ENCODE results near the gene LTA4H. TPM values are rescaled to one million over a fixed set of nuclear protein-coding genes. Genes with fewer than 3 reads are reported as not detected.

Gene LTA4H
- total RNA-seq, 4 donors from 2014 or later = 36.7 to 46.9 (median 40.6) TPM

GRCh38 chr12:96061323-96061722 is 25.9 kb upstream of the LTA4H start:
- intact Hi-C loops (cut with DNase I; ENCODE audit: low total_unique reads) = loop anchor here (10.0 kb wide), 1 partner anchor 343 kb away; the partner anchor contains the start of gene CDK17
- Histone ChIP-seq H3K4me1 (no peaks in the 10 kb centered on the region), H3K27me3 (no peaks in the 10 kb centered on the region), H3K9me3 (no peaks in the 10 kb centered on the region), H3K36me3 (no peaks in the 10 kb centered on the region), H3K27ac (no peak overlapping the region), H3K4me3 (no peak overlapping the region)
- TF ChIP-seq POLR2A (IDR thresholded peaks at IDR 0.05) = no peak
- TF ChIP-seq, protein P1, sequence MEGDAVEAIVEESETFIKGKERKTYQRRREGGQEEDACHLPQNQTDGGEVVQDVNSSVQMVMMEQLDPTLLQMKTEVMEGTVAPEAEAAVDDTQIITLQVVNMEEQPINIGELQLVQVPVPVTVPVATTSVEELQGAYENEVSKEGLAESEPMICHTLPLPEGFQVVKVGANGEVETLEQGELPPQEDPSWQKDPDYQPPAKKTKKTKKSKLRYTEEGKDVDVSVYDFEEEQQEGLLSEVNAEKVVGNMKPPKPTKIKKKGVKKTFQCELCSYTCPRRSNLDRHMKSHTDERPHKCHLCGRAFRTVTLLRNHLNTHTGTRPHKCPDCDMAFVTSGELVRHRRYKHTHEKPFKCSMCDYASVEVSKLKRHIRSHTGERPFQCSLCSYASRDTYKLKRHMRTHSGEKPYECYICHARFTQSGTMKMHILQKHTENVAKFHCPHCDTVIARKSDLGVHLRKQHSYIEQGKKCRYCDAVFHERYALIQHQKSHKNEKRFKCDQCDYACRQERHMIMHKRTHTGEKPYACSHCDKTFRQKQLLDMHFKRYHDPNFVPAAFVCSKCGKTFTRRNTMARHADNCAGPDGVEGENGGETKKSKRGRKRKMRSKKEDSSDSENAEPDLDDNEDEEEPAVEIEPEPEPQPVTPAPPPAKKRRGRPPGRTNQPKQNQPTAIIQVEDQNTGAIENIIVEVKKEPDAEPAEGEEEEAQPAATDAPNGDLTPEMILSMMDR (IDR thresholded peaks at IDR 0.05 in 4 of 5, conservative IDR thresholded peaks at IDR 0.05 in 1 of 5) = no peak
- ATAC-seq (no peak), DNase-seq (no peak)
- in situ Hi-C loops (cut with MboI; ENCODE audit: low sequenced_read_pairs in 4 of 4) = loop anchor here (5.0 to 25.0 kb wide), 7 partner anchors 143 to 456 kb away; partner anchors contain the start of gene CDK17 (in 1 of the 4)

DNA sequence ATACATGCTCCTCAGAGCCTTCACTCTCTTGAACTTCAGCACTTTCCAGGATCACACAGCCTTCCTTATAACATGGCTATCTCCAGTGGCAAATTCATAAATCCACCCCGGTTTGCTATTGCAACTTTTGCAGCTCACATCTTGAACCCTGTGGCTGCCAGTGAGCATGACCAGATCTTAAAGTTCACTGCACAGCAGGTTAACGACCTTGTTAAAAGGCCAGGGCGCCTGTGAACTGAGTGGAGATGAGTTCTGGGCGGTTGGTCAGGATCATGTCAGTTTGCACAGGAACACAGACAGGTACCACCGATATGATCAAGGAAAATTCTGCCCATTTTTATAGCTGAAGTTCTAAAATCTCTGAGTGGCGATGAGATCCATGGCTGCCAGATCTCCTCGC is 24.7 kb upstream of the LTA4H start:
- TF ChIP-seq, protein P1 (IDR thresholded peaks at IDR 0.05 in 4 of 5, conservative IDR thresholded peaks at IDR 0.05 in 1 of 5) = no peak
- TF ChIP-seq POLR2A (IDR thresholded peaks at IDR 0.05) = no peak
- Histone ChIP-seq H3K9me3 (no peaks in the 10 kb centered on the region), H3K36me3 (no peaks in the 10 kb centered on the region), H3K27me3 (no peaks in the 10 kb centered on the region), H3K27ac (no peak overlapping the region), H3K4me1 (no peaks in the 10 kb centered on the region), H3K4me3 (no peak overlapping the region)
- intact Hi-C loops (cut with DNase I; ENCODE audit: low total_unique reads) (loop anchor here (10.0 kb wide), 1 partner anchor 345 kb away; the partner anchor contains the start of gene CDK17), in situ Hi-C loops (cut with MboI; ENCODE audit: low sequenced_read_pairs in 4 of 4) (loop anchor here (5.0 to 25.0 kb wide), 7 partner anchors 145 to 457 kb away; partner anchors contain the start of gene CDK17 (in 1 of the 4))
- DNase-seq (no peak), ATAC-seq (no peak)

DNA sequence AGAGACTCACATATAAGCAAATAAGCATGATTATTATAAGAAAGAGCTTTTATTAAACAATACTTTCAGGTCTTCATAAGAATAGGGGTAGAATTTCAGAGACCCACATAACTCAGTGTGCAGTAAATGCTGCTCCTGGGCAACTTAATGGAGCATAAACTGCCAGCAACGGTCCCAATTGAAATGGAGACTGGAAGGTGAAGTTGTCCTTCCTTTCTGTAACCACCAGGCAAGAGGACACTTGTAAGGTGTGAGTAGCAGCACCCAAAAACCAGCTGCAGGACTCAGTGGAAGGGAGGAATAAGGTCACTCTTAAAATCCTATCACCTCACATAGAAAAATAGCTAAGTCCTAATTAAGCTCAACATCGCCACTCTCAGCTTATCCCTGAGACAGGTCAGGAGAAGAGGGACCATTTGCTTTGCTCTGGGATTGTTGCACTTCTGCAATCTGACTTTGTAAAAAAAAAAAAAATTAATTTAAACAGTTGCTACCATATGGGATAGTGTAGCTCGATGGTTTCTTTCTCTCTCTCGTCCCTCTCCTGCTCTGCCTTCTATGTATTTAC is 22.7 kb upstream of the LTA4H start:
- peaks cover 0 to 4% of the 10 kb centered on the region in 2 donors for H3K4me1 ChIP-seq
- no peak overlapping the region for H3K27ac ChIP-seq
- no peak overlapping the region for H3K4me3 ChIP-seq
- no peaks in the 10 kb centered on the region for H3K27me3 ChIP-seq
- H3K9me3 ChIP-seq = no peaks in the 10 kb centered on the region
- H3K36me3 ChIP-seq = no peaks in the 10 kb centered on the region
- intact Hi-C loops (cut with DNase I; ENCODE audit: low total_unique reads) (no loop called here), in situ Hi-C loops (cut with MboI; ENCODE audit: low sequenced_read_pairs in 4 of 4) (loop anchor here in 2 of 4 donors (25.0 kb wide), 2 partner anchors 354 to 454 kb away; partner anchors contain the start of gene CDK17 (in 1 of the 2))
- ATAC-seq = no peak
- TF ChIP-seq, protein P1 (IDR thresholded peaks at IDR 0.05 in 4 of 5, conservative IDR thresholded peaks at IDR 0.05 in 1 of 5) = no peak
- no peak for TF ChIP-seq POLR2A (IDR thresholded peaks at IDR 0.05)
- no peak for DNase-seq

DNA sequence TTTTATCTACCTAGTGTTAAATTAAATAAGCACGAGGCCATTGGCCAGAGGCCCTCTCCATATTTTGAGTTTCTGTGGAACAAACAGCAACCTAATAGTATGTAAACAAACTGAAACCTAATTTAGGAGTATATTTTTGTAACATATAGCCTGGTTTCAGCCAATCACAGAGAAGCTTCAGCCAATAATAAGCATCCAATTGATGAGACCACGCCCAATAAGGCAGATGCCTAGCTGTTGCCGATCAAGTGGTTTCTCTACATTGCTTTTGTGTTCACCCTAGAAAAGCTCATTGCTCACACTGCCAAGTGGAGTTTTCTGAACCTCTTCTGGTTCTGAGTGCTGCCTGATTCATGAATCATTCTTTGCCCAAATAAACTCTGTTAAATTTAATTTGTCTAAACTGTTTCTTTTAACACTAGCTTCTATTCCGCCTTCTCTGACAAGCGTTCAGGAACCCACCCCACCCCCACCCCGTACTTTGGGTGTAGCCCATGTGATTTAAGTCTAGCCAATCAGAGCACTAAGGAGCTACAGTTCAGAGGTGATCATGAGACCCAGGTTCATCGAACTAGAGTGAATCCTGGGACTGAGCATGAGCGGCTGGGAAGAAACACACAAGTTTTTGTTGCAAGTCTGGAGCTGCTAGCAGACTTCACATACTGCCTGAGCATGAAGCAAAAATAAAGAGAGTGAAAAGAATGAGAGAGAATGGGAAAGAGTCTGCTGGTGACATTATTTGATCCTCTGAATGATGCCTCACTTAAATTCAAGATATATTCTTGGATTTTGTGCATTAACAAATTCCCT is 21.5 kb upstream of the LTA4H start:
- Histone ChIP-seq H3K36me3 (no peaks in the 10 kb centered on the region), H3K27ac (no peak overlapping the region), H3K9me3 (no peaks in the 10 kb centered on the region), H3K27me3 (no peaks in the 10 kb centered on the region), H3K4me1 (peaks cover 0 to 4% of the 10 kb centered on the region in 2 donors), H3K4me3 (no peak overlapping the region)
- no peak for TF ChIP-seq POLR2A (IDR thresholded peaks at IDR 0.05)
- TF ChIP-seq, protein P1 (IDR thresholded peaks at IDR 0.05 in 4 of 5, conservative IDR thresholded peaks at IDR 0.05 in 1 of 5) = no peak
- ATAC-seq (no peak), DNase-seq (no peak)
- intact Hi-C loops (cut with DNase I; ENCODE audit: low total_unique reads) (no loop called here), in situ Hi-C loops (cut with MboI; ENCODE audit: low sequenced_read_pairs in 4 of 4) (loop anchor here in 2 of 4 donors (25.0 kb wide), 2 partner anchors 355 to 455 kb away; partner anchors contain the start of gene CDK17 (in 1 of the 2))

All from gastrocnemius medialis (tissue), 4 donors.